Hematopoietic multipotent progenitor cell treated with erythropoietin and hydrocortisone succinate and interleukin-3 and kit ligand, for 4 days (in vitro differentiated cells): ENCODE measurements around the gene OR3A3.
A peak's percentile ranks its signal among the peaks of the same experiment; 100 is the strongest.
"Not testable (repeated sequence)": the region's sequence is repeated elsewhere in the genome, so short reads cannot be mapped to it uniquely, and the experiment has no call there.

Experiments
- DNase-seq: peaks from one replicate; pipeline ENCODE4 v3.0.0-alpha.2; 2015

Gene OR3A3

GRCh38 chr17:3411070-3411469, at the start of gene OR3A3:
OR3A3 (plus strand) TSS chr17:3411370.
- DNase-seq, result no peak

DNA sequence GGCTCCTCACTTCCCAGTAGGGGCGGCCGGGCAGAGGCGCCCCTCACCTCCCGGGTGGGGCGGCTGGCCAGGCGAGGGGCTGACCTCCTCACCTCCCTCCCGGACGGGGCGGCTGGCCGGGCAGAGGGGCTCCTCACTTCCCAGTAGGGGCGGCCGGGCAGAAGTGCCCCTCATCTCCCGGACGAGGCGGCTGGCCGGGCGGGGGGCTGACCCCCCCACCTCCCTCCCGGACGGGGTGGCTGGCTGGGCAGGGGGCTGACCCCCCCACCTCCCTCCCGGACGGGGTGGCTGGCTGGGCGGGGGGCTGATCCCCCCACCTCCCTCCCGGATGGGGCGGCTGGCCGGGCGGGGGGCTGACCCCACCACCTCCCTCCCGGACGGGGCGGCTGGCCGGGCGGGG, 40.0 kb upstream of the OR3A3 start:
- not testable (repeated sequence) for DNase-seq

GRCh38 chr17:3378321-3378720, 32.8 kb upstream of the OR3A3 start:
- DNase-seq, result no peak

- no peak for DNase-seq
Measured at GRCh38 chr17:3381957-3382356, 29.2 kb upstream of the OR3A3 start.

DNA sequence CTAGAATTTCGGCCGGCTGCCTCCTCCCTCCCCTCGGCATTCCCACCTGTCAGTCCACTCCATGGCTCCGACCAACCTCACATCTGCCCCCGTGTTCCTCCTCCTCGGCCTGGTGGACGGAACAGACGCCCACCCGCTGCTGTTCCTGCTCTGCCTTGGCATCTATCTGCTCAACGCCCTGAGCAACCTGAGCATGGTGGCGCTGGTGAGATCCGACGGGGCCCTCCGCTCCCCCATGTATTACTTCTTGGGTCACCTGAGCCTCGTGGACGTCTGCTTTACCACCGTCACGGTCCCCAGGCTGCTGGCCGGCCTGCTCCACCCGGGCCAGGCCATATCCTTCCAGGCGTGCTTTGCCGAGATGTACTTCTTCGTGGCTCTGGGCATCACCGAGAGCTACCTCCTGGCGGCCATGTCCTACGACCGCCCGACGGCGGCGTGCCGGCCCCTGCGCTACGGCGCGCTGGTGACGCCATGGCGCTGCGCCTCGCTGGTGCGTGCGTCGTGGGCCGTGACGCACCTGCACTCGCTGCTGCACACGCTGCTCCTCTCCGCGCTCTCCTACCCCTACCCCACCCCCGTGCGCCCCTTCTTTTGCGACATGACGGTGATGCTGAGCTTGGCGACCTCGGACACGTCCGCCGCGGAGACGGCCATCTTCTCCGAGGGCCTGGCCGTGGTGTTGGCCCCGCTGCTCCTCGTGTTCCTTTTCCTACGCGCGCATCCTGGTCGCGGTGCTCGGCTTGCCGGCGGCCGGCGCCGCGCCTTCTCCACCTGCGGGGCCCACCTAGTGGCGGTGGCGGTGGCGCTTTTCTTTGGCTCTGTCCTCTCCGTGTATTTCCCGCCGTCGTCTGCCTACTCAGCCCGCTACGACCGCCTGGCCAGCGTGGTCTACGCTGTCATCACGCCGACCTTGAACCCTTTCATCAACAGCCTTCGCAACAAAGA, 25.0 kb upstream of the OR3A3 start, which contains the start of gene OR3A2:
OR3A2 (minus strand) TSS at position 440 of the 948 bp plus-strand sequence.
- peak; percentile 37 for DNase-seq

GRCh38 chr17:3389791-3390190, 21.4 kb upstream of the OR3A3 start:
- no peak for DNase-seq

DNA sequence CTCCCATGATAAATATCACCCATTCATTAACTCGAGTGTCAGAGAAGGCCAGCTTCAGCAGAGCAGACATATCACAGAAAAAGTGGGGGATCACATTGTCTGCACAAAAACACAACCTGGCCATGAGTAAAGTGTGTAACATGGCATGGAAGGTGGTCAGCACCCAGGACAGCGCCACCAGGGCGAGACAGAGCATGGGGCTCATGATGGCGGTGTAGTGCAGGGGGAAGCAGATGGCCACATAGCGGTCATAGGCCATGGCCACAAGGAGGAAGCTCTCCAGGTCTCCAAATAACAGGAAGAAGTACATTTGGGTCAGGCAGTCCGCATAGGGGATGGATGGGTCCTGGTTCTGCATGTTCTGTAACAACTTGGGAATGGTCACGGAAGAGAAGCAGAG, 13.4 kb upstream of the OR3A3 start:
- peak; percentile 49 for DNase-seq

DNA sequence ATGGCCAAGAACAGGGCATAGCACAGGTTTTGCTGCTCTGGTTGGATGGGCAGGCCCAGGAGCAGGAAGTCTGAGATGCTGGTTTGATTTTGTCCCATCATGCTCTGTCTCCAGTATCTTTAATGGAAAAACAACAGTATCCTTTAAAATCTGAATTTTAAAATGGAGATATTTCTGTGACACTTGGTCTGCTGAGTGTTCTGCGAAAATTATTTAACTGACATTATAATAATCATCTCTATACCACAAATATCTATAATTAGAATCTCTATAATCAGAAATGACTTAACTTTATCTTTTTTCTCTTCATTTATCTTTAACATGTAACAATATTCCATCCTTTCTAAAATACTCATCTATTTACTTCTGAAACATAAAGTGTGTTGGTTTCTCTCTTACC, 12.9 kb upstream of the OR3A3 start, which contains the start of gene OR1E1:
OR1E1 (minus strand) TSS at position 101 of the 400 bp plus-strand sequence; CDS start at position 101, 0 bp downstream.
- no peak for DNase-seq

DNA sequence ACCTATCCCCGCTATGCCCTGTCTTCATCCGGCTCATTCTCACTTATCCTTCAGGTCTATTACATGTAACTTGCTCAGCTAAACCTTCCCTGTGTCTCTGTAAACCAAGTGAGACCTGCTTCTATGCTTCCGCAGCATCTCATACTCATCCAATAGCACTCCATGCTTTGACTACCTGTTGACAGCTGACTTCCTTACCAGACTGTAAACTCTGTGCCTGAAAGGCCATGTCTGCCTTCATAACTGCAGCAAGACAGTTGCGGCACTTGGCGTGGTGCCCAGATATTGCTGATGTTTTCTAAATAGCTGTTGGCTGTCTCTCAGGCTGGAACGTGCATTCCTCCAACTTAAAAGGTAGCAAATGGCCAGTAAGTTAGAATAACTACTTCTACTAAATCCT, 11.1 kb upstream of the OR3A3 start:
- peak; percentile 7 for DNase-seq

- DNase-seq, result no peak
Measured at GRCh38 chr17:3401786-3402185, 9.4 kb upstream of the OR3A3 start.

- DNase-seq, result not testable (repeated sequence)
Measured at GRCh38 chr17:3403856-3404255, 7.3 kb upstream of the OR3A3 start.

DNA sequence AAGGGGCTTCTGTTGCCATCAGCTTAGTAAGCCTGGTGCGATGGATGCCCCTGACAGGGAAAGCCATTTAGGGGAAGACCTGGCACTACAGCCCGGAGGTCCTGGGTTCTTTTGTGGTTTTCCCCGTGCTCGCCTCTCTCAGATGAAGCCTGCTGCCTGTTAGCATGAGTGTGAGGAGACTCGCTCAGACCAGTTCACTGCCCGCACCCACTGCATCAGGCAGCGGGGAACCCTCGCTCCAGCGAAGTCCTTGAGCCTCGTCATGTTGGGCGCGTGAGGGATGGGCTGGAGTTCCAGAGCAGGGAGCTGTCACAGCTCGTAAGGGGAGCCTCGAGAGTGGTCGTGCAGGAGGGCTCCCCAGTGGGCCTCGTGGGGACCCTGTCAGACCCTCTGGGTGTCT, 1.0 kb downstream of the OR3A3 start:
- not testable (repeated sequence) for DNase-seq

GRCh38 chr17:3415610-3416009, 4.4 kb downstream of the OR3A3 start:
- DNase-seq, result no peak

GRCh38 chr17:3418222-3418621, 7.1 kb downstream of the OR3A3 start:
- no peak for DNase-seq

DNA sequence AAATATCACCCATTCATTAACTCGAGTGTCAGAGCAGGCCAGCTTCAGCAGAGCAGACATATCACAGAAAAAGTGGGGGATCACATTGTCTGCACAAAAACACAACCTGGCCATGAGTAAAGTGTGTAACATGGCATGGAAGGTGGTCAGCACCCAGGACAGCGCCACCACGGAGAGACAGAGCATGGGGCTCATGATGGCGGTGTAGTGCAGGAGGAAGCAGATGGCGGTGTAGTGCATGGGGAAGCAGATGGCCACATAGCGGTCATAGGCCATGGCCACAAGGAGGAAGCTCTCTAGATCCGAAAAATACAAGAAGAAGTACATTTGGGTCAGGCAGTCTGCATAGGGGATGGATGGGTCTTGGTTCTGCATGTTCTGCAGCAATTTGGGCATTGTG, 22.0 kb downstream of the OR3A3 start:
- peak; percentile 82 for DNase-seq

GRCh38 chr17:3433741-3434140, 22.6 kb downstream of the OR3A3 start, which contains the start of gene OR1E2:
OR1E2 (minus strand) TSS chr17:3433841; CDS start chr17:3433841, 0 bp downstream.
- no peak for DNase-seq

DNA sequence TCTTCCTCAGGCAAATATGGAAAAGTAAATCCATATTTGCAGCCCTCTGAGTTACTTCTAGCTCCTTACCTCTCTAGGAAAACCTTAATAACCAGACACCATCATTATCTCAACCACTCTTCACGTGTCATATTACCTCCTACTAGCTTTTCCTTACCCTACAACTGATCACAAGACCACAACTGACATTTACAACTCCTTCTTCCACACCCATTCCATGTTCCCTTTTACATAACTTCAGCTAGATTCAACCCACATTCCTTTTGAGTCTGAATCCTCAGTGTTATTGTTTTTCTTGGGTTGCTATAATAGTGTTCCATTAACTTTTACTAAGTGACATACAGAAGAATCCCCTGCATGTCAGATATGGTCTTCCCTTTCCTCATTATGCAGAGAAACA, 27.2 kb downstream of the OR3A3 start:
- DNase-seq, result no peak

DNA sequence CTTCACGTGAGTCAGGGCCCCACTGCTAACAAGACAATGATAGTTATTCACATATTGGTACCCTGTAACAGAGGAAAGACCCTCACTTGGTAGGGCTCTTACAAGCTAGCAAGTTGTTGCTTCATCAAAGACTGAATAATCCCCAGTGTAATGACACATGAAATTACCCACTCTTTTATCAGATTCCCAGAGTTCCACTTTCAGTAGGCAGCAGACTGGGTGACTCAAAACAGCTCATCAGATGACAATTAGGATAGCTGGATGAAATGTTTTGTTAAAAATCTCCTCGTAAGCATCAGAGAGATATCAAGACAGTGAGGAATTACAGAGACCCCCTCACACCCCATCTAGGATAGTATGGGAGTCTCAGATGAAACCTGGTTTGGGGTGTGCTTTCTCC, 29.3 kb downstream of the OR3A3 start:
- DNase-seq, result no peak

- DNase-seq, result peak; percentile 59
Measured at GRCh38 chr17:3447625-3448024, 36.5 kb downstream of the OR3A3 start.

- peak; percentile 6 for DNase-seq
Measured at GRCh38 chr17:3448059-3448665, 37.0 kb downstream of the OR3A3 start.

DNA sequence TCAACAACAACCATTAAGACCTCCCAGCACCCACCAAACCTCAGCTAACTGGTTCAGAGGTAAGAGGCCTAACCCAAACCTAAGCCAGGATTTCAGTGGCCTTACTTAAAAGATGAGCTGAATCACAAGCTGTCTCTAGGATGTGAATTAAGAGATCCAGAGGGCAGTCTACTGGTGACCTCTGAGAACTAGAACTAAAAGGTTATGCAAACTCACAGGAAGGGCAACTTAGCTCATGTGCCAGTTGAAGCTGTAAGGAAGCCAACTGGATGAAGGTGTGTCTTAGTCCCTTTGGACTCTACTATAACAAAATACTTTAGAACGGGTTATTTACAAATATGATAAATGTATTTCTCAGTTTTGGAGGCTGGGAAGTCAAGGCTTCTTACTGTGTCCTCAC, 55.2 kb downstream of the OR3A3 start:
- DNase-seq, result not testable (repeated sequence)

GRCh38 chr17:3469529-3469928, 58.4 kb downstream of the OR3A3 start:
- DNase-seq, result no peak

DNA sequence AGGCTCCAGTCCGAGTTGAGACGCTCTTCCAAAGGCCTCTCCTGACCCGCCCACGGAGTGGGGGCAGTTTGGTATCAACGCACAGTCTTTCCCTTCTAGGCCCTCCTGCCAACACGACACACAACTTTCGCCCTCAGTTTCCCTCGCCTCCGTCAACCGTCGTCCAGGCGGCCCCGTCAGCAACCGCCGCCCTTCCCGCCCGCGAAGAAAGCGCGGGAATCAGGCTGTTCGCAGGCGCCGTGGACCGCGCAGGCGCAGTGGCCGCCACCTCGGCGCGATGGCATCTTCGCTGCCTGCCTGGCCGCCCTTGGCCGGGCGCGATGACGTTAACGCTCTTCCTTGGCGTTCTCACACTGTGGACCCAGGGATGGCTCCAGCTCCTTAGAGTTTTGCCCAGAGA, 60.4 kb downstream of the OR3A3 start, which contains the start of gene SPATA22:
SPATA22 (minus strand) TSS at position 221 of the 400 bp plus-strand sequence. CDS start 2,494 bp downstream, outside the sequence.
- DNase-seq, result no peak

GRCh38 chr17:3472137-3472536, 61.0 kb downstream of the OR3A3 start:
- no peak for DNase-seq
